GM18873 (cell line): Measurements from ENCODE around the gene TOP3B.

Source experiments
- ATAC-seq: cut with Tn5 transposase; IDR thresholded peaks from one replicate; pipeline ENCODE4 v1.9.1; 2021; ENCODE audit warnings: mild to moderate bottlenecking, moderate library complexity, moderate number of reproducible peaks; ENCODE audit not compliant: unreplicated experiment, low FRiP score

Gene TOP3B

DNA sequence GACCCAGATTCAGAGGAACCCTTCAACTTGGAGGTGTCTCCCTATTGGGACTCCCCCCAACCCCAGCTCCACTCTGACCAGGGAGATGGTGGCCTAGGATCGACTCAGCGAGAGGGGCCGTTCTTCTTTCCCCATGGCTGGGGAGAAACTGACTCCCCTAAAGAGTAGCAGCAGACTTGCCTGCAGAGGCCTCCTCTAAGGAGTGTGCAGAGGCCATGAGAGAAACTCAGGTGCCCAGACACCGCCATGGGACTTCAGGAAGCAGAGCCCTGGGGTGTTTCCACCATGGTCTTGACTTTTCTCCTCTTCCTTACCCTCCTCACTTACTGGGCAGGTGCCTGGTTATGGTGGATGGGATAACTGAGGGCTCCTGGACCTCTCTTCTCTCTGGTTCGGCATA lies 2.6 kb upstream of the TOP3B start:
- no peak for ATAC-seq

- ATAC-seq, result no peak
Observed at GRCh38 chr22:21984793-21985192, 2.2 kb upstream of the TOP3B start.

DNA sequence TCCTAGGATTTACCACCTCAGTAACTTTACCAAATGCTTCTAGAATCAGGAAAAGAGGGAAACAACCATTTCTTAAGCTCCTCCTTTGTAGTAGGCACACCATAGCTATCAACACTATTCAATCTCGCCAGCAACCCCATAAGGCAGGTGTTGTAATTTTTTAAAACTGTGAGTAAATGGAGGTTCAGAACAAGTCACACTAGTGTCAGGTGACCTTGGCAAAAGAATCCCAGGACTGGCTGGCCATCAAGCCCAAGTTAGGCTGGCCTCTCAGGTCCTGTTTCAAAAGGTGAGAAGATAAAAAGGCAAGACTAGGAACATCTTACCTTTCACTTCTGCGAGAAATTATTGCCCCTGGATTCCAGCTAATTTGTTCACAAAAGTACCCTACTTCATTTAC lies 713 bp downstream of the TOP3B start:
- ATAC-seq, result no peak

GRCh38 chr22:21980547-21980946 lies 2.0 kb downstream of the TOP3B start:
- ATAC-seq, result no peak

DNA sequence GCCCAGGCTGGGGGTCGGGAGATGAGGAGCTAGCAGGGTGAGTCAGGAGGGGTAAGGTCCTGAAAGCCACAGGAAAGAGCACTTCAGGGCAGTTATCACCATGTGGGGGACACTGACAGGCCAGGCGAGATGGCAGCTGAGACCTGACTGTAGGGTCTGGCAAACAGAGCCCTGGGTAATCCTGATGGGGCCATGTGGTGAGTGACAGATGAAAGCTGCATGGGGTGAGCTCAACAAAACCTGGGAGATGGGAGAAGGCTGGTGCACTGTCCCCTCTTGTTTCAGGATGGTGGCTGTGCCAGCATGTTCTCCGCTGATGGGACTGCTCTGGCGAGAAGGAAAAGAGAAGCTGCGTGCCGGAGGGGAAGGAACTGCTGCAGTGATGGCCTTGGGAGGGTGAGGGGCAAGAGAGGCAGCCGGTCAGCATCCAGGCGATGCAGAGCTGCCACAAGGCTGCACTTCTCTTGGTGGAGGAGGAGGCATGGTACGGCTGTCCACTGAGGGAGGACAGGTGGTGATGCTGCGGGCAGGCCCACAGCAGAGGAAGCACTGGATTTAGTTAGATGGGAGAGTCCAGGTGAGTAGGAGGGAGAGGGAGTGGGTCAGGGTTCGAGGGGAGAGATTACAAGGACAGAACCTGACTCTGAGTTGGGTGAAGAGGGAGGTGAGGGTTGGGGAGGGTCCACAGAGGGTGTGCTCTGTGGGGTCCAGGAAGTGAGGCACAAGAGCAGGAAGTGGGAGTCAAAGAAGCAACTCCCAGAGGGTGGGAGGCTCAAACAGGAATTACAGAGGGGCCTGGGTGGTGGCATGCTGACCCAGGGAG lies 3.8 kb downstream of the TOP3B start:
- no peak for ATAC-seq

DNA sequence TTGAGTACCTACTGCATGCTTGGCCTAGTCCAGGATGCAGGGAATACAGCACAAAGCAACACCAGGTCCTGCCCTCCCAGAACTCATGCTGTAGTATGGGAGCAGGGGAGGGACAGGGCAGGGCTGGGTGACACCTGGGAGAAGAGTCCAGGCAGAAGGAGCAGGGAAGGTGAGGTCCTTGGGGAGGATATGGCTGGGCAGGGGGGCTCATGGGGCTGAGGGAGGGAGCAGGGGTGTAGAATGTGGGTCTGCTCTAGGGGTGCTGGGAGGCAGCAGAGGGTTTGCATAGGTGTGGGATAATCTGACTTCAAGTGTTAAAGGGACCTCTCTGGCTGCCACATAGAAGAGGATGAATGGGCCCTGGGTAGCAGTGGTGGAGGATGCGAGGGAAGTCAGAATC lies 4.8 kb downstream of the TOP3B start:
- no peak for ATAC-seq

GRCh38 chr22:21975854-21976345 lies 6.7 kb downstream of the TOP3B start:
- no peak for ATAC-seq

DNA sequence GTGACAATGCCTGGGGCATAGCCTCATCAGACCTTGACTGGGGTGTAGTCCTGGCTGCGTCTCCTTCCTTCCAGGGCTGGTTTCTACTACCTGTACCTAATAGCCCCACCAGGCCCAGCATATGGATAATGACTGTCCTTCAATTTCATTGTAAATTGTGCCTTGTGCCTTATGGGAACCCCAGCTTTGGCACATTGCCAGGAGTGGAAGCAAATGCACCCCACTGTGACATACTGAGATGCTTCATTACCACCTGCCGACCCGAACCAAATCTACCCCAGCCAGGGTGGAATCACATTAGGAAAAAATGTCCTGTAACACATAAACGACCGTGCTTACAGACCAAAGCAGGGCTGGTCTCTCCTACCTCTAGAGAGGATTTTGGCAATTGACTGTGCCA lies 7.3 kb downstream of the TOP3B start:
- ATAC-seq, result no peak

- no peak for ATAC-seq
Observed at GRCh38 chr22:21974058-21974649, 8.4 kb downstream of the TOP3B start.

GRCh38 chr22:21972806-21973205 lies 9.8 kb downstream of the TOP3B start:
- ATAC-seq, result no peak

- ATAC-seq, result no peak
Observed at GRCh38 chr22:21972293-21972779, 10.3 kb downstream of the TOP3B start.

- ATAC-seq, result no peak
Observed at GRCh38 chr22:21971858-21972275, 10.7 kb downstream of the TOP3B start.

GRCh38 chr22:21970800-21971617 lies 11.6 kb downstream of the TOP3B start:
- no peak for ATAC-seq

GRCh38 chr22:21970037-21970799 lies 12.4 kb downstream of the TOP3B start:
- no peak for ATAC-seq

DNA sequence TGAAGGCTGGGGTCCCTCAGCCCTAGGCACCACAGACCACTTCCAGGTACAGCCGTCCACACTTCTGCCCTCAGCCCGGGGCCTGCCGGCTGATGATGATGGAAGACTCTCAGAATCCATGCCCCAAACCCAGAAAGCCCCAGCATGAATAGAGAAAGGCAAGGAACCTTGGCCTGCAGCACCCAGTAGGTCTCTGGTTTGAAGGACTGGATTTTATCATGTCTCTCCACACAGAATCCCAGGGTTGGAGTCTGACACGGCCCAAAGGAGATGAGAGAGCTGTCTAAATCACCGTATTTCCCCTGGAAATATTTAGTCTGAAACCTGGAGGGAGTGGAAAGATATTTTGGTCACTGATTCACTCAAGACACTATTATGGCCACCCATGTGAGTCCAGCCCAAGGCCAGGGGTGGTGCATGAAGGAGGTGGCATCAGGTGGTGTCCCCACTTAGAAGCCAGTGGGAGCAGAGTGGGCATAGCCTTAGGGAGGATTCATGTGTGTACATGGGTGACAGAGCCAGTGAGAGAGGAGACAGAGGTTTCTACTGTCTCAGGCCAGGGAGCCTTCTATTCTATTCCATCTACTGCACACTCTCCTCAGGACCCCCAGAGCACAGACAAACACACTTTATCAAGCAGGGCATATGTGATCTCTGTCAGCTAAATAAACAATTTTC lies 14.0 kb downstream of the TOP3B start:
- ATAC-seq, result no peak

DNA sequence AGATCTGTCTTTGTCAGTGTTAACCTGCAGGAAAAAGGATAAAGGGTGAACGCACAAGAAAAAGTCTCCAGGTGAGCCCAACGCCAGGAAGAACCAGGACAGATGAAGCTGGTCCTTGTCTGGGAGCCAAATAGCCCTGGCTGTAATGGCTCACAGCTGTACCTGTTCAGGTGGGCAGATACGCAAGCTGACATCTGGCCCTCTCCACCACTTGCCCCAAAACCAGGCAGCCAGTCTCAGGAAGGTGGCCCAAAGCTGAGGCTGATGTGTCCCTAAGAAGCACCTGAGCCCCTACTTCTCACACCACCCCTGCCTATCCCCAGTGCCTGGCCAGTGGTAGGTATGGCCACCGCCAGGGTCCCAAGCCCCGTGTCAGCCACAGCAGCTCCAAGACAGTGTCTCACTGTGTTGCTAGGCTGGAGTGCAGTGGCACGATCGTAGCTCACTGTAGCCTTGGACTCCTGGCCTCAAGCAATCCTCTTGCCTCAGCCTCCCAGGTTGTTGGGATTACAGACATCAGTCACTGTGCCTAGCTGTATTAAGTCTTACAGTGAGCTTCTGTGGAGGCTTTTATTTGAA lies 14.8 kb downstream of the TOP3B start:
- ATAC-seq, result no peak

DNA sequence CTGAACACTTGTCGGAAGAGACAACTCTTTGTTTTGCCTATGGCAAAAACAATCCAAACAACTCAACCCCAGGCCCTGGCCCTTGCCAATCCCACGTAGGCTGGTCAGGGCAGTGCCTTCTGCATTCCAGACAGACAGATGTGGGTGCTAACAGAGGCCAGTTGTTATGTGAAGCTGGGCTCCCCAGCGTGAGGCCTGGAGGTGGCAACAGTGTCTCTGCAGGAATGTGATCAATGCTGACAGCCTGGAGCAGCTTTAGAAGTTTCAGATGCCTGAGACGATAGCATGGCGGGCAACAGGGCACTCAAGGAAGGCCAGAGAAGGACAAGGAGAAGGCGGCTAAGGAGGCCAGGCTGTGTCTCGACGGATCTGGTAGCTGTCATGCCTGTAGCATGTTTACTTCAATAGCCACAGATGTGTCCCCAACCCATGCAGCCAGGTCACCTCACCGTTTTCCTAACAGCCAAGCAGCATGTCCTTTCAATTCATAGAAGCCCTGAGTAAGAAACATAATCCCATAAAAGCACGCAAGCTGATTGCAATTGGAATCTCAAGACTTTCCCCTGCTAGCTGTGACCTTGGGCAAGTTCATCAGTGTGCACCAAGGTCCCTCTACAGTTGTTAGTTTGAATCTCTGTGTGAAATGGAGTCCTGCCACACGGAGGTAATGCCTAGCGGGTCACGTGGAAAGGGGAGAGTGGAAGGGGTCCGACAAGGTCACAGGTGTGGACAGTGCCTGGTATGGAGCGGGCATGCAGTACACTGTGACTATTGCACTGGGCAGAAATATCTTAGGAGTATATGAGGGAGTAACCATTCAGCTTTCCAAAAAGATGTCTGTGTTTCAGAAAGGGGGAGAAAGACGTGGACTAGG lies 15.7 kb downstream of the TOP3B start:
- ATAC-seq, result no peak

DNA sequence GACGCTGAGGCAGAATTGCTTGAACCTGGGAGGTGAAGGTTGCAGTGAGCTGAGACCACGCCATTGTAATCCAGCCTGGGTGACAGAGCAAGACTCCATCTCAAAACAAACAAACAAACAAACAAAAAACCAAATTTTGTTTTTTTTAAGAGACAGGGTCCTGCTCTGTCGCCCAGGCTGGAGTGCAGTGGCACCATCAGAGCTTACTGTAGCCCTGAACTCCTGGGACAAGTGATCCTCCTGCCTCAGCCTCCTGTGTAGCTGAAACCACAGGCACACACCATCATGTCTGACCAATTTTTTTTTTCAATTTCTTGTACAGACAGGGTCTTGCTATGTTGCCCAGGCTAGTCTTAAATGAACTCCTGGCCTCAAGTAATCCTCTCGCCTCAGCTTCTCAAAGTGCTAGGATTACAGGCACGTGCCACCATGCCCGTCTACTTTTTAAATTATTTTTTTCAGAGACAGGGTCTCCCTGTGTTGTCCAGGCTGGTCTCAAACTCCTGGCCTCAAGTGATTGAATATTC lies 16.8 kb downstream of the TOP3B start:
- ATAC-seq, result no peak
